PFSK-1 (cell line): ENCODE results near the gene TRIP10.

Experiments used
- POLR2AphosphoS5 ChIP-seq: IDR thresholded peaks from 2 replicates; pipeline ENCODE4 v1.6.1; 2012; ENCODE audit warnings: low read depth, mild to moderate bottlenecking, control low read depth, low read length, moderate library complexity
- SIN3A ChIP-seq: IDR thresholded peaks from 2 replicates; pipeline ENCODE4 v1.6.1; 2012; ENCODE audit warnings: mild to moderate bottlenecking, low read length, moderate library complexity, borderline replicate concordance; ENCODE audit not compliant: insufficient read depth
- TAF1 ChIP-seq: IDR thresholded peaks from 2 replicates; pipeline ENCODE4 v1.6.1; 2012; ENCODE audit warnings: low read length, control low read depth, borderline replicate concordance; ENCODE audit not compliant: insufficient read depth

GRCh38 chr19:6796278-6796677 lies 56.8 kb downstream of the TRIP10 start:
- no peak for TF ChIP-seq POLR2AphosphoS5
- no peak for TF ChIP-seq TAF1
- TF ChIP-seq SIN3A, result no peak
